HG03064 (cell line): ENCODE results near the gene DMD.
"Not testable (repeated sequence)": the region's sequence is repeated elsewhere in the genome, so short reads cannot be mapped to it uniquely, and the experiment has no call there.

Source experiments
- ATAC-seq: cut with Tn5 transposase; IDR thresholded peaks from one replicate; pipeline ENCODE4 v1.9.1; 2021; ENCODE audit warnings: low read depth; ENCODE audit not compliant: unreplicated experiment

The DMD gene

DNA sequence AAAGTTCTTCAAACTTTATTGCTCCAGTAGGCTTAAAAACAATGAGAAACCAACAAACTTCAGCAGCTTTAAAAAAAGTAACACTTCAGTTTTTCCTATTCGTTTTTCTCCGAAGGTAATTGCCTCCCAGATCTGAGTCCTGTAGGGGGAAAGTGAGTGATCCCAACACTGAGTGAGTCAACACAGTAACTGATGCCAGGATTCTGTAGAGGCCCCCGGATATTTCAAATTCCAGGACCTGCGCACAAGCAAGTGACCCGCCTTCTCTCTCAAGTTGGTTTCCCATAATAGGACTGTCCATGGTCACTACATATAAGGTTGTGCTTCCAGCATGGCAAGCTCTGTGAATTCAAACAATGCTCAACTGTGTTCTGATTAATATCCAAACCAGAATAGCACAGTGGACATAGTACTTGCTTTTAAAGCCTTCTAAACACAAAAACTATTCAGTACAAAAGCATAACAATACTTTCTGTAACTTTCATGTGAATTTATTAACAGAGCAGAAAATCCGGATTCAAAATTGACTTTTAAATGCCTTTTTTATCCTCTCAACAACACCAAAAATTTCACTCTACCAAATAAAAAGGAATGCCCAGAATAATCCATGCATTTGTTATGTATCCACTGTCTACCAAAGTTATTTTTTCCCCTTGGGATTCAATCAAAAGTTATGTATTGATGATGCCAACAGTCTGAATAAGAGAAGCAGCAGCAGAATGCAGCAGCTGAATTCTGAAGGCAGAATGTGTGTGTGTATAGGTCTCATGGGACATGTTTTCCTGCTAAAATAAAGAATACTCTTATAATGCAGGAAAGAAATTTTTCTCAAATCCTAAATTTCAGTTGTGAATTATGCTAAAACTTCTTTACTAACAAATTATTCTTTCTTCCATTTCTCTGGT, at the start of gene DMD:
Gene DMD (minus strand): TSS at position 194 of the 905 bp plus-strand sequence. CDS start 237 bp downstream, outside the sequence.
- ATAC-seq: no peak

DNA sequence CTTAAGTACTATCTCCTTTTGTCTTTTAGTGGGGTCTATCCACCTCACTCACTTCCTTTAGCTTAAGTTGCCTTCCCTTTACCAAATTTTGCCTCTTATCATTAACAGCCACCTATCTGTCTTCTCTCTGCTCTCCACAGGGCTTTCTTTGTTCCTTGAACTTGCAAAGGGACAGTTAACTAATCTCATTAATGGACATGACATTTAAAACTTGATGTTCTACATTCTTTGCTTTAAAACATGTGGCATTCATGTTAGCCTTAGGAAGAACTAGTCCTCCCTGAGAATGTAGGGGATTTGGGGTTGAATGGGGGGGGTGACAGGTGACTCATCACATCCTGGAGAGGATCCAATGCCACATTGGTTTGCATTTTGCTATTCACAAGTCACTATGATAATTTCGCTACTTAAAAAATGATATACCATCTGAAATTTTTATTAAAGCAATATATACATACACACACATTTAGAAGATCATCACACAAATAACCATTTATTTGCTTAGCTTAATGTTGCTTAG, 41.0 kb upstream of the DMD start:
- ATAC-seq: no peak

DNA sequence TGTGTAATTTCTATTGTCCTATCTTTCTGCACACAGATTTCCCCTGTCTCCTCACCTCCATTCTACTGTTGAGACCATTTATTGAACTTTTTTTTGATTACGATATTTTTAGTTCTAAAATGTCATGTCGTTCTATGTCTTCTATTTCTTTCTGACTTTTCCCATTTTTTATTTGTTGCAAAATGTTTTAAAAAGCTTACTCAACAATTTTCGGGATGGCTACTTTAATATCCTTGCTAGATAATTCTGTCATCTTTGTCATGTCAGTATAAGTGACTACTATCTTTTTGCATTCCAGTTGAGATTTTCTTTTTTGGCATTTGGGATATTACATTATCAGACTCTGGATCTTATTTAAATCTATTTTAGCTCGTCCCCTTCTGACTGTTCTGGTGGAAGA, 7.5 kb upstream of the DMD start:
- ATAC-seq: no peak

DNA sequence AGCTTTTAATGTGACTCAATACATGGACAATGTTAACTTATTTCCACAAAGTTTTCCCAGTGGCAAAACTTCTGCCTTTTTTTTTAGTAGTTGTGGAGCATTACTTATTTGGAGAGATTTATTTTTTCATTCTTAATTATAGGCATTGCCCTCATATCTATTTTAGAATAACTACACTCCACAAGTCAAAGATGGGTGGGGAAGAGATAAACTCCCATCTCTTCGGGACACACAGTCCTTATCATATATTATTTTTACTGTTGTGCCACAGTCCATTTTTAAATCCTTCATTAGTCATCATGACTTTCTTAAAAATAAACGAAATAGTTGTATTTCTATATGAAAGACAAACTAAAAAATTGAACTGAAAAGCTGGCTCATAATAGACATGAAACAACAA, 1.2 kb downstream of the DMD start:
- no peak for ATAC-seq

DNA sequence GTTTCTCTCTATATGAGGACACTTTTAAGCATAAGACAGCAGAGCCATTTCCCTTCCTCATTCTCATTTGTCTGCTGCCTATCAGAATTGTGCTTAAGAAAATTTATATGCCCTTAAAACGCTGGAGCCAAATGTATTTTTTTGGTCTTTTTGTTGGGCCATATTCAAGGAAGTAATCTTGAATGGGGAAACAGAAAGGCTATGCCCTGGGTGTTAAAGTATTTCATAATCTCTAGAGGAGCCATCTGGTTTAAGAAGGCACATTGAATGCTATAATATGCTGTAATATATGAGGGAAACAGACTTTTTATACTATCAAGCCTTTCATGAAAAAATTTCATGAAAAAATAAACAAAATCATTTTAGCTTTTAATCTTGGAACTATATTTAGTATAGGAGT, 4.3 kb downstream of the DMD start:
- no peak for ATAC-seq

DNA sequence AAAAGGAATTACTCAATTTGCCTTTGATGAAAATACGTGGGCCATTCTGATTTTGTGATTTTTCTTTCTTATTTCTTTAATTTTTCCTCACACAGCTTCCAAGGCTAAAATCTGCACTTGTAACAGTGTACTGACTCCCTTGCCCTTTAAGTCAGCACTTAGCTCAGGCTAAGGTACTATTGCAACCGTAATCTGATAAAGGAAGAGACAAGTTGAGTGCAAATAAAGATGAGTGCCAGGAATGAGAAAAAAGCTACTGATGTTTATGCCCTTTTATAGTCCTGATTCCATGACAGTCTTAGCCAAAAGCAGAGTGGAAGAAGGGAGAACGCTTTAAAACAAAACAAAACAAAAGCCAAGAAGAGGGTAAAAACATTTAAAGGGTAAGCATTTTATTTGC, 6.0 kb downstream of the DMD start:
- no peak for ATAC-seq

DNA sequence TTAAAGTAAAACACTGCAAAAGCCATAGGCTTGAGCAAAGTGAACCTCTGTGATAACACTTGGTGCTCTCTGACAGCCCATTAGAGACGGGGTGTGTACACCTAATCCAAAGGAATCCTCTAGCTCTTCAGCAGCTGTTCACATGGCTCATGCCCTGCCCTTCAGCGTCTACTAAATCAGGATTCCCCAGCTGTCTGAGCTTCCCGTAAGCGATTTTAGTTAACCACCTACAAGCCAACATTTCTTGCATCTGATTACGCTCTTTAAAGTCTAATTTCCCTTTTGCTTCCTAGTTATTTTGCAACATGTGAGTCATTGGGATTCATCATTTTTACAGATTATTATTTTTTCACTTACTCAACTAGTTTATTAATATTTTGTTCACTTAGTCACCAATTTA, 6.5 kb downstream of the DMD start:
- no peak for ATAC-seq

DNA sequence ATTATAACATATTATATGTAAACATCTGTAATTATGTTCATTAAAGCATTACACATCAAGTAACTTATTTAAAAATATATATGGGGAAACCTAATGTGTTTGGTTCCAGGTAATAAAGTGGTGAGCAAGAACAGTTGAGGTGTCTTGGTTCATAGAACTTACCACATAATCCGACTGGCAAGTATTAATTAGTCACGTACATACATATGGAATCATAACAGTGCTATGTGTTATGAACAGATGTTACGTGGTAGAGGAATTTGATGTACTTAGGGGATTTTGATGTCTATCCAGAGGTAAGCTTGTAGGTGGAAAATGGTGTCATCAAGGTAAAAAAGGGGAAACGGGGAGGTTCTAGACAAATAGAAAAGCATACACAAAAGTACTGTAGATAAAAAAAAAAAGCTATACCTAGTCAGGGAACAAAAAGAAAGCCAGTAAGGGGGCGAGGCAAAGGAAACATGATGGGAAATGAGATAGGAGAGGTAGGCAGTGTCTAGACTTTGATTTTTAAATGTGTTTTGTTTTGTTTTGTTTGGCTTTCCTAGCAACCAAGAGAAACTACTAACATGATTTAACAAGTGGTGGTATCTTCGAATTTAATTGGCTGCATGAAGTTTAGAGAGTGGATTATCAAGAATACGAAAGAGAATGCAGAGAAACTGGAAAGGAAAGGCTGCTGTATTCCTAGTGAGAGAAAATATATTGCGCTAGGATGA, 12.6 kb downstream of the DMD start:
- no peak for ATAC-seq

DNA sequence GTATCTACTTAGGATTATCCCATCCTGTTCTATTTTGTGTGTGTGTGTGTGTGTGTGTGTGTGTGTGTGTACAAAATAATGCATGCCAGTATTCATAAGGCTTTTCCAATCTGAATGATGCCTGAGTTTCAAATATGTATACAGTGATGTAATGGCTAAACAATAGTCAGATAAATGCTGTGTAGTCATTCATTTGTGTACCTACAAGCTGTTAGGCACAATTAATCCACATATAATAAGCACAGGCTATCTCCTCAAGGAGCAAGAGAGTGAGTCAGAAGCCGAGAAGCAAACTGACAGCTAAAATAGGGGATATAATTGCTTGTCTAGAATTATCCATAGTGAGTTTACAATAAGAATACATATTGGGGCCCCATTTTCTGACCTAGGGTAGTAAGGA, 15.7 kb downstream of the DMD start:
- ATAC-seq: no peak

DNA sequence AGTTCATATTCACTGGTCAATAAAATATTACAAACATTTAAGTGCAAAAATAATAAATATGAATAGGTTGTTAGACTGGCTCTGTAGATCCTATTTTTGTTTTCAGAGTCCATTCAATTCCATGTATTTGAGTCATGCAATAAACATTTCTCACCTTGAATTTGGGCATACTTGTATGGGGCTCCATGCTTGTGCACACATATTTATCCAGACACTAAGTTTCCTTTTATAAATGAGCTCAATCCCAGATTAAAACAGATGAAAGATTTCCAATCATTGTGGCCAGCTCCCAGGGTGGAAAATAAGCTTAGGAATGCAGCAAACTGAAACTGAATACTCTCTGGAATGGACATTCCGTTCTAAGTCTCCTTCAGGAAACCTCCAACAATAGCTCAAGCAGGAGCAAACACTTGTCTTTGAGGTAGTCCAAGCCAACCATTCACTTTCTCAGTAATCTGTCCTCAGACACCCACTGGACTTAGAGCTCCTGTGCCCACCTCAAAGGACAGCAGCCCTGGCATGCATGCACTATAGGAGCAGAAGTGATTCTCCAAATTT, 16.4 kb downstream of the DMD start:
- ATAC-seq: no peak

DNA sequence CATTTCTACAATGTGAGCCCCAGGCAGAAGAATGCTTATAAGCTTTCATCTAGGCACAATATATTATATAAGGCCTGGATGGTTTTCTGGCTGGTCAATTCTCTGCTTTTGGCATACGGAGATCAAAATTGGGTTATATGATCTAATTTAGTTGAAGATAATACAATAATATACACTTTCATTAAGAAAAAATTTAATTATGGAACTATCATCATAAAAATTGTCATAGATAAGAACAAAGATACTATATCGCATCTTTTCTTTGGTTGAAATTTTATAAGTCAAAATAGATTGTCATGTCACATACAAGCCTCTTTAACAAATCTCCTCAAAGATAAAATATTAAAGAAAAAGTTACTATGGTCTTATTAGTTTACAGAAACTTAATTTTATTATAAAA, 17.1 kb downstream of the DMD start:
- ATAC-seq: no peak

DNA sequence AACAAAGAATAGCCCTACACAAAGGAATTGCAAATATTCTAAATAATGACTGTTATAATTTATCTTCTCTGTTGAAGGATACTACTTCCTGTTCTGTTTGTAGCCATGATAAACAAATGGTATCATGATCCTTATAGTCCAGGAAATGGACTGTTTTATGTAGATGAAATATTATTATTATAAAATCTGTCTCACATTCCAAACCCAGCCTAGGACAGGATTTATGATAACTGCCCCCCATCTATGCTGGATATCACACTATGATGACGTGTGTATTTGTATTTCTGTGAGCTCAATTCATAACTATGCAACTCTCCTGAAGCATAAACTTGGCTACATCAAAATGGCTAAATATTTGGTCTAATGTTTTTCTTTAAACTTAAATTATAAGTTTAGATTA, 21.3 kb downstream of the DMD start:
- ATAC-seq: no peak

DNA sequence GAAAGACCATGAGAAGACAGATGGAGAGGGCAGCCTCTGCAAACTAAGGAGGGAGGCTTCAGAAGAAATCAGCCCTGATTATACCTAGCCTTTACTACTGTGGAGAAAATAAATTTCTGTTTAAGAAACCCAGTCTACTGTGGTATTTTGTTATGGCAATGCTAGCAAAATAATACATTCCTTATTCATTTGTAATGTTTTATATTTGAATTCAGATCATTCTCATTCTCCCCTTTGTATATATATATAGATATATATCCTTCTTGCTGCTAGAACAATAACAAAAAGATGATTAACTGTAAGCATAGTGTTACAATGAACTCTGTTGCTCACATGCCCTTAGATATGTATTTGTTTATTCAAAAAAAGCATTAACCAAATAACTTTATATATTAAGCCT, 22.5 kb downstream of the DMD start:
- ATAC-seq: no peak

DNA sequence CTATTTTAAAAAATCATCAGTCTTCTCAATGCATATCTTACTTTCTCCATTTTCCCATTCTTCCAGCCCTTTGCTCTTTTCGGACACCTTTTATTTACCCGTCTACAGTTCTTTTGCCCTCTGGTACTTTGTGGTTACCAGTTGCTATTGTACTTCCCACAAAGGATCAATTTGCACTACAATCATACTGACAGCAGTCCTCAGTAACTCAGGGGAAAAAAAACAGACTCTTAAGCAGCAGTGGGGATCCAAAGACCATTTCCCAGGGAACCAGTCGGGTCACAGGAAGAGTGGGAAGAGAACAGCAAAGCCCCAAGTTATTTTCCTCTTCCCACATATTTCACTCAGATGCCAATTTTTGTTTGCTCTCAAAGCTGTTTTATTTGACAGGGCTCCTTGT, 23.1 kb downstream of the DMD start:
- no peak for ATAC-seq

DNA sequence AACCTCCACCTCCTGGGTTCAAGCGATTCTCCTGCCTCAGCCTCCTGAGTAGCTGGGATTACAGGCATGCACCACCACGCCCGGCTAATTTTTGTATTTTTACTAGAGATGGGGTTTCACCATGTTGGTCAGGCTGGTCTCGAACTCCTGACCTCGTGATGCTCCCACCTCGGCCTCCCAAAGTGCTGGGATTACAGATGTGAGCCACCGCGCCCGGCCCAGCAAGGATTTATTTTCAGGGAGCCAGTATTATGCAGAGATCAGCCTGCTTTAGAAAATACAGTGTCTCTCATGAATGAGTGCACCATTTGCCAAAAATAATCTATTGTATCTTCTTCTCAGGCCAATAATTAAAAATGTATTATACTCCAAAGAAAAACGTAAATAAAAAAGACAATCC, 26.5 kb downstream of the DMD start:
- not testable (repeated sequence) for ATAC-seq

DNA sequence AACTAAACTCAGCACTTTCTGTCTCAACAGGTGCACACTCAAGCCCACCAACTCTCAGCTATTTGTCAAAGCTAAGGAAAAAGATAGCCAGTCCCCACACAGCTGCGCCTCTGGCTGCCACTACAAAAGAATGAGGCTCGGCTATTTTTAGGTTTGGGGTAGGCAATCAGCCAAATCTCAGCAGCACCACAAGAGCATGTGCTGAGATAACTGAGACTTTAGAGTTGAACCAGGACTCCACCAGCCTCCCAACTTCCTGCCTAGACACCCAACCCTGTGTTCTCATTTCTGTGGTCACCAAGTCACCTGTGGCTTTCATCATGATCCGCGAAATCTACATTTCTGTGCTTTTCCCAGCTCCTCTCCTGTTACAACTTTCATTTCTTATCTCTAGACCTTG, 28.0 kb downstream of the DMD start:
- no peak for ATAC-seq

DNA sequence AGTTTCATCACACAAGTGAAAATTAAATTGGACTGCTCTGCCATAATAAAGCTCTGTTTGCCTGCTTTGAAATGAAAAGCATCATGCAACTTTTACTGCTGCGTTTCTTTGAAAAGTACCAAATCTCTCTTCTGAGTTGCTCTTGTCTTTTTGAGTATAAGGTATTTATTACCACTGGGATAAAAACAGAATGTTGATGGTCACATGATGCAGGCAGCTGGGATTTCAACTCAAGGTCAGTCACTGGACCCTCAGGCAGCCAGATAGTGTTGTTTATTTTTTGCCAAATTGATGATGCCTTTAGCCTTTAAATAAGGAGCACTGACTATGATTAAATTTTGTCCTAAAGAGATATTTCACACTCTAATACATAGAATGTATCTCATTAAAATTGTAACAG, 32.7 kb downstream of the DMD start:
- no peak for ATAC-seq

DNA sequence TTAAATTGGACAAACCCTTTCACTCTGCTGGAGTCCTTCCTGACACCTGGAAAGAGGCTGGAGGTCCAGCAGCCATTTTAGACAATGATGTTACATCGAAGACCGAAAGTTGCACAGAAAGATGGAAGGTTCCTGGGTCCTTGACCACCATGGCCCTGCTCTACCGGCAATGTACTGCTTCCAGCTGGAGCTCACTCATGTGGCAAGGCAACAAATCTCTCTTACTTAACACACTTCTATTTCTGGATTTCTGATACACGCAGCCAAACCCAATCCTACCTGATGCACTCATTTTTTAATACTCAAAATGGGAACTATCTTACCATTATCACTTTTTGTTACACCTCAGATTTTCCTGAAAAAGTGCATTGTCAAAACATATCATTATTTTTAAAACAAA, 33.1 kb downstream of the DMD start:
- no peak for ATAC-seq

DNA sequence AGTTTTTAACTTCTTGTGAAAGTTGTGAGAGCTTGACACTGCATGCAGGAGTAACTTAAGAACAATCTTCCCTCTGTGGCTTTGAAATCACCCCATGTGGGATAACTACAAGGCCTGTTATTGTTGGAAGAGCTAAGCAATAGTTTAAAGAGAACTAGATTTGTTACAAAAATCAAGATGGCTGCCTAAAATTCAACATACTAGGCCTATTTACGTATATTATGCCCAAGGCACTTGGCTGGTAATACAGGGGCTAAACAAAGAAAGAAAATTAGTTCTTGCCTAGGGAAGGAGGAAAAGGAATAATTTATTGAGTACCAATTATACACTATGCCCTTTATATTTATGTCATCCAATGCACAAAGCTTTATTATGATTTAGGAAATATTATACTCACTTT, 36.1 kb downstream of the DMD start:
- no peak for ATAC-seq

DNA sequence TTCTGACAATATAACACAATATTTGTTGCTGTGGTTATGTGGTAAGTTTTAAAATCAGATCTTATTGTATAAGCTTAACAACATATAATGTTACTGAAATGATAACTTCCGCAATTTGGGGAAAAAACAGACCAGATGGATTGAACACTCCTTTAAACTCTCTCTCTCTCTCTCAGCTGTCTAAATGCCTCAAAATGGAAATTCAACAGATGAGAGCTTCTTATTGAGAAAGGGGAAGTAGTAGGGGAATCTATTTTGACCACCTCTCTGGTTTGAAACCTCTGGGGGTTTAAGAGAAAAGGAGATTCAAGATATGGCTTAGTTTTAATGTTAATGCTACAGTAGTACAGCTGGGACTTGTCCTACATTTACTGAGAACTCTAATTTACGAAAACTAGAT, 40.3 kb downstream of the DMD start:
- no peak for ATAC-seq

DNA sequence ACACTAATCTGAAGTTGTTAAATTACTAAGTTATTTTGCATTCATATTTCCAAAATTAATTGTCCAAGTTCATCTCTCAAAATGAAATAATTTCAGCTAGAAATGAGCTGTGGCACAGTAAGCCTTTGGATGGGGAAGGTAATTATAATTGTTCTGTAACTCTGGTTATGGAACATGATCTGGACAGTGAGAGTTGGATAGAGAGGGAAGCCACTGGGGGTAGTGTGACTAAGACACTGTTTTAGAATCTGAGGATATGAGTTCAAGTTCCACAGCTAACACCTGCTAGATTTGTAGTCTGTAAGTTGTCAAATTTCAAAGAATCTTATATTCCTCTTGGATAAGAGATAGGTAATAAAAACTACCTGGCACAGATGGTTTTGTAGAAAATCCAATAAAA, 49.5 kb downstream of the DMD start:
- ATAC-seq: no peak
